GM13976 (cell line): Measurements from ENCODE around the gene FRMD8.

ENCODE experiments used
- DNase-seq: peaks from one replicate; pipeline ENCODE4 v3.0.0; 2012; ENCODE audit warnings: low spot score
- in situ Hi-C: fragments of 300-500 bp; cut with MboI; formaldehyde crosslinking; loops from one replicate; pipeline ENCODE4 v1.12.0; 2022; ENCODE audit warnings: low sequenced_read_pairs, mixed read lengths, inconsistent platforms; ENCODE audit not compliant: unreplicated experiment
- TF ChIP-seq, protein P1 (sequence below): IDR thresholded peaks from 2 replicates; pipeline ENCODE4 v1.5.1; 2012; ENCODE audit warnings: borderline replicate concordance, mild to moderate bottlenecking; ENCODE audit not compliant: insufficient read depth; ENCODE audit errors: extremely low read depth, missing control alignments, control extremely low read depth

Gene FRMD8

DNA sequence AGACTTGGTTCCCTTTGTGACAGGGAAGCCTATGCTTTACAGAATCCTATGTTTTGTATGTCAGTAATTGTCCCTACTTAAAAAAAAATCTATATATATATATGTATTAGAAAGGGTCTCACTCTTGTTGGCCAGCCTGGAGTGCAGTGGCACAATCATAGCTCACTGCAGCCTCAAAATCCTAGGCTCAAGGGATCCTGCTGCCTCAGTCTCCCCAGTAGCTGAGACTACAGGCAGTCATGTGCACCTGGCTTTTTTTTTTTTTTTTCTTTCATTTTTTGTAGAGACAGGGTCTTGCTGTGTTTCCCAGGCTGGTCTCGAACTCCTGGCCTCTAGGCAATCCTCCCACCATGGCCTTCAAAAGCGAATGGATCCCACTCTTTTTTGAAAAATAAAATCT is 34.1 kb downstream of the FRMD8 start:
- DNase-seq, result no peak
- TF ChIP-seq, protein P1, sequence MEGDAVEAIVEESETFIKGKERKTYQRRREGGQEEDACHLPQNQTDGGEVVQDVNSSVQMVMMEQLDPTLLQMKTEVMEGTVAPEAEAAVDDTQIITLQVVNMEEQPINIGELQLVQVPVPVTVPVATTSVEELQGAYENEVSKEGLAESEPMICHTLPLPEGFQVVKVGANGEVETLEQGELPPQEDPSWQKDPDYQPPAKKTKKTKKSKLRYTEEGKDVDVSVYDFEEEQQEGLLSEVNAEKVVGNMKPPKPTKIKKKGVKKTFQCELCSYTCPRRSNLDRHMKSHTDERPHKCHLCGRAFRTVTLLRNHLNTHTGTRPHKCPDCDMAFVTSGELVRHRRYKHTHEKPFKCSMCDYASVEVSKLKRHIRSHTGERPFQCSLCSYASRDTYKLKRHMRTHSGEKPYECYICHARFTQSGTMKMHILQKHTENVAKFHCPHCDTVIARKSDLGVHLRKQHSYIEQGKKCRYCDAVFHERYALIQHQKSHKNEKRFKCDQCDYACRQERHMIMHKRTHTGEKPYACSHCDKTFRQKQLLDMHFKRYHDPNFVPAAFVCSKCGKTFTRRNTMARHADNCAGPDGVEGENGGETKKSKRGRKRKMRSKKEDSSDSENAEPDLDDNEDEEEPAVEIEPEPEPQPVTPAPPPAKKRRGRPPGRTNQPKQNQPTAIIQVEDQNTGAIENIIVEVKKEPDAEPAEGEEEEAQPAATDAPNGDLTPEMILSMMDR, result no peak
- in situ Hi-C loops, result no loop called here

DNA sequence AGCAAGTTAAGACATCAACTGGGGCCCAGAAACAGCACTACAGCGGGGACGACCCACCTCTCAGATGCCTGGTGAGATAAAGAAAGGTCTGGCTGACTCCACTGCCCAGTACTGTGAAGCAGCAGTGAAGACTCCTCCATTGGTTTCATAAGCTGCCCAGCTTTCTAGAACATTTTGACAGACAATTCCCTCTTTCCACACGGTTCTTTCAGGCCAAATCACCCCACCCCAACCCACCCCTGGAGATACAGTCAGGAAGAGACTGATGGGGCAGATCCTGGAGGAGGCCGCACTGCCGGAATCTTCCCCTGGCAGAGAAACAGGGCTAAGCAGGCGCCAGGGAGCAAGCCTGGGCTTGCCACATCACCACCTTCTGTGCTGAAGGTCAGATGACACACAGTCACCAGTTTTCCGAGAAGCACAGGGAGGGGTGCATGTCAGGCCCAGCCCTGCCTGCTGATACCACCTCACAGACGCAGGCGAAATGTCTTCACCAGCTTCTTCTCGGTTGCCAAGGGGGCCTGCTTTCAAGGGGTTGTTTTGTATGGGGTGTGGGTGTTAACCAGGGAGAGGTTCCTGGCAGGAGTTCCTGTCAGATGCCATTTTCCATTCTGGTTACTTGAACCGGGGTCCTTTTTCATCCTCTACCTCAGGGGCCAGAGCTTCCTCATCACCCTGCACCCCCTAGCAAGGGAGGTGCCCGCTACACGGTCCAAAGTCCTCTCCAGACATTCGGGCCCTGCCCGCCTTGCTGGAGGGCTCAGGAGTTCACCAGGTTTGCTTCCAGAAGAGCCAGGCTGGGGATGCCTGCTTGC is 34.7 kb downstream of the FRMD8 start:
- TF ChIP-seq, protein P1, result no peak
- in situ Hi-C loops, result no loop called here

DNA sequence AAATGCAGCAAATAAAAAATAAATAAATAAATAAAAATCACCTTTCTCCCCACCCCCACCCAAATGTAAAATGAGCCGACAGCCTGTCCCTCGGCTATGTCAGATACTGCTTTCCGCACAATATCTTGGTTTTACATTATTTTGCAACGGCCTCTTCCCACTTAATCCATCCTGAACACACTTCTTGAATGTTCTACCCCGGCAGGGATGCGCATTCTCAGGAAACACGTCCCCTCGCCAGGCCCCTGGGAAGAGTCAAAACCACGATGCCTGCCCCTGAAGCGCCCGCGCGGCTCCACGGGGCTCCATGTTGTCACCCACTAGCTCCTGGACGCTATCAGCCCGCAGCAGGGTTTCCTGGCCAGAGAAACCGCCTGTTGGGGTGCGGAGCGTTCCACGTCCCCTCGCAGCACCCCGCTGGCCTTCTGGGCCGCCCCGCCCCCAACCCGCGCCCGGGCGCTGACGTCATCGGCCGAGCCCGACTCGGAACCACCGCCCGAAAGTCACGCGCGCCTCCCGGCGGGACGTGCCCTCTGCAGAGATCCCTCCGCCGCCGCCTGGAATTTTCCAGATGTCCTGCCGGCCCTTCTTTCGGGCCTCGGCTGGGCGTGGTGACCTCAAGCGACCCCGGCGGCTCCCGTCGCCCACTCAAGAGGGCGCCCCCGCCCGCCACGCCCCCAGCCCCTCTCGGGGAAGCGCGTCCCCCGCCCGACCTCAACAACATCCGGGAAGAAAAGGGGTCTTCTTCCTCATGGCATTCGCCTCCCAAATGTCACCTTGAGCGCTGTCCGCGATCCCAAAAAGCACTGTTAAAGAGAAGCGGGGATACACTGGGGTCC is 35.6 kb downstream of the FRMD8 start:
- peak; percentile 87 for DNase-seq
- TF ChIP-seq, protein P1, result no peak
- in situ Hi-C loops, result no loop called here

More for the DNA sequence above, 34.7 kb downstream of the FRMD8 start:
- peak; percentile 59 for DNase-seq

DNA sequence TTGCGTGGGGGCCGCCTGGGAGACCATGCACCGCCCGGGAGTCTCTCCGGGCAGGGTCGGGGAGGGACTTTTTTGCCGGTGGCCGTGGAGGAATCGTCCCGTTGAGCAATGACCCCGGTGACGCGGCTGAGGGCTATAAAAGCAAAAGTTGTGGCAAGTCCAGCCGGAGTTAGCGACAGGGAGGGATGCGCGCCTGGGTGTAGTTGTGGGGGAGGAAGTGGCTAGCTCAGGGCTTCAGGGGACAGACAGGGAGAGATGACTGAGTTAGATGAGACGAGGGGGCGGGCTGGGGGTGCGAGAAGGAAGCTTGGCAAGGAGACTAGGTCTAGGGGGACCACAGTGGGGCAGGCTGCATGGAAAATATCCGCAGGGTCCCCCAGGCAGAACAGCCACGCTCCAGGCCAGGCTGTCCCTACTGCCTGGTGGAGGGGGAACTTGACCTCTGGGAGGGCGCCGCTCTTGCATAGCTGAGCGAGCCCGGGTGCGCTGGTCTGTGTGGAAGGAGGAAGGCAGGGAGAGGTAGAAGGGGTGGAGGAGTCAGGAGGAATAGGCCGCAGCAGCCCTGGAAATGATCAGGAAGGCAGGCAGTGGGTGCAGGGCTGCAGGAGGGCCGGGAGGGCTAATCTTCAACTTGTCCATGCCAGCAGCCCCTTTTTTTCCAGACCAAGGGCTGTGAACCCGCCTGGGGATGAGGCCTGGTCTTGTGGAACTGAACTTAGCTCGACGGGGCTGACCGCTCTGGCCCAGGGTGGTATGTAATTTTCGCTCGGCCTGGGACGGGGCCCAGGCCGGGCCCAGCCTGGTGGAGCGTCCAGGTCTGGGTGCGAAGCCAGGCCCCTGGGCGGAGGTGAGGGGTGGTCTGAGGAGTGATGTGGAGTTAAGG is 36.4 kb downstream of the FRMD8 start, which contains the start of gene NEAT1:
Gene NEAT1 (plus strand): TSS at position 166 of the 883 bp plus-strand sequence.
- peak; percentile 83 for DNase-seq
- TF ChIP-seq, protein P1, result no peak
- in situ Hi-C loops, result no loop called here

DNA sequence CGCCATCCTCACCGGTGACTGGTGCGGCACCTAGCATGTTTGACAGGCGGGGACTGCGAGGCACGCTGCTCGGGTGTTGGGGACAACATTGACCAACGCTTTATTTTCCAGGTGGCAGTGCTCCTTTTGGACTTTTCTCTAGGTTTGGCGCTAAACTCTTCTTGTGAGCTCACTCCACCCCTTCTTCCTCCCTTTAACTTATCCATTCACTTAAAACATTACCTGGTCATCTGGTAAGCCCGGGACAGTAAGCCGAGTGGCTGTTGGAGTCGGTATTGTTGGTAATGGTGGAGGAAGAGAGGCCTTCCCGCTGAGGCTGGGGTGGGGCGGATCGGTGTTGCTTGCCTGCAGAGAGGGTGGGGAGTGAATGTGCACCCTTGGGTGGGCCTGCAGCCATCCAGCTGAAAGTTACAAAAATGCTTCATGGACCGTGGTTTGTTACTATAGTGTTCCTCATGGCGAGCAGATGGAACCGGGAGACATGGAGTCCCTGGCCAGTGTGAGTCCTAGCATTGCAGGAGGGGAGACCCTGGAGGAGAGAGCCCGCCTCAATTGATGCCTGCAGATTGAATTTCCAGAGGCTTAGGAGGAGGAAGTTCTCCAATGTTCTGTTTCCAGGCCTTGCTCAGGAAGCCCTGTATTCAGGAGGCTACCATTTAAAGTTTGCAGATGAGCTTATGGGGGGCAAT is 37.2 kb downstream of the FRMD8 start:
- DNase-seq, result no peak
- in situ Hi-C loops, result no loop called here

More for the DNA sequence above, 37.2 kb downstream of the FRMD8 start:
- TF ChIP-seq, protein P1, result no peak
